Right forelimb (tissue), 1 donor: ENCODE data around the gene ZNF775.

ENCODE experiments used
- DNase-seq: peaks from one replicate; pipeline ENCODE4 v3.0.0-alpha.2; 2018

Gene ZNF775

GRCh38 chr7:150444674-150445365 lies 65.7 kb downstream of the ZNF775 start:
- DNase-seq: no peak

- no peak for DNase-seq
Observed at GRCh38 chr7:150446288-150446938, 67.3 kb downstream of the ZNF775 start.
